ACC112 (cell line): ENCODE results near the gene TTLL5.
"Not testable (repeated sequence)": the region's sequence is repeated elsewhere in the genome, so short reads cannot be mapped to it uniquely, and the experiment has no call there.

Source experiments
- H2AFZ ChIP-seq: fragments of 200-600 bp; sonication (generic); one replicate; pipeline ENCODE4 v1.6.0; 2017; ENCODE audit warnings: antibody characterized with exemption, low read length; ENCODE audit not compliant: unreplicated experiment
- H3K27ac ChIP-seq: fragments of 200-600 bp; sonication (generic); 2 replicates; pipeline ENCODE4 v1.5.1; 2014; ENCODE audit warnings: low read depth, mild to moderate bottlenecking, antibody characterized with exemption, low read length, moderate library complexity
- H3K27me3 ChIP-seq: fragments of 200-600 bp; sonication (generic); 2 replicates; pipeline ENCODE4 v1.6.1; 2014; ENCODE audit warnings: mild to moderate bottlenecking, antibody characterized with exemption, low read length, moderate library complexity, mixed read lengths; ENCODE audit not compliant: insufficient read depth
- H3K36me3 ChIP-seq: fragments of 200-600 bp; sonication (generic); 2 replicates; pipeline ENCODE4 v1.6.1; 2016; ENCODE audit warnings: mild to moderate bottlenecking, antibody characterized with exemption, low read length, moderate library complexity, mixed read lengths; ENCODE audit not compliant: insufficient read depth
- H3K4me1 ChIP-seq: fragments of 200-600 bp; sonication (generic); one replicate; pipeline ENCODE4 v1.6.1; 2016; ENCODE audit warnings: low read length, mixed read lengths; ENCODE audit not compliant: insufficient read depth, unreplicated experiment, control insufficient read depth
- H3K4me3 ChIP-seq: fragments of 200-600 bp; sonication (generic); 2 replicates; pipeline ENCODE4 v1.5.1; 2014; ENCODE audit warnings: mild to moderate bottlenecking, low read depth, low read length
- H3K79me2 ChIP-seq: fragments of 200-600 bp; sonication (generic); one replicate; pipeline ENCODE4 v1.6.0; 2016; ENCODE audit warnings: low read length; ENCODE audit not compliant: control insufficient read depth, unreplicated experiment, insufficient read depth

TTLL5 gene

DNA sequence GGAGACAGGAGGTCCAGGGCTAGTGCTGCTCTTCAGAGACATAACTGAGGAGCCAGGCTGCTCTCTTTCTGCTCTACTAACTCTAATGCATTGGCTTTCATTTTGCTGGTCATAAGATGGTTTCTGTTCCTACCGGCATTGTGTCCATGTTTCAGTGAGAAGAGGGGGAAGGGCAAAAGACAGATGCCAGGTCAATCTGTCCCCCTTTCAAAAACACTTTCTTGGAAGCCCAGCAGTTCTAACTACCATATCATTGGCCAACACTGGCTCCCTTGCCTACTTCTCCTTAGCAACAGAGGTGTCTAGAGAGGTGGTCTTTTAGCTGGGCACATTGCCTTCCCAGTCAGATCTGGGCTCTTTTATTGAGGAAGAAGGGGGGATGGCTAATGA lies 256.9 kb downstream of the TTLL5 start:
- H3K4me3 ChIP-seq, result no peak overlapping the region

DNA sequence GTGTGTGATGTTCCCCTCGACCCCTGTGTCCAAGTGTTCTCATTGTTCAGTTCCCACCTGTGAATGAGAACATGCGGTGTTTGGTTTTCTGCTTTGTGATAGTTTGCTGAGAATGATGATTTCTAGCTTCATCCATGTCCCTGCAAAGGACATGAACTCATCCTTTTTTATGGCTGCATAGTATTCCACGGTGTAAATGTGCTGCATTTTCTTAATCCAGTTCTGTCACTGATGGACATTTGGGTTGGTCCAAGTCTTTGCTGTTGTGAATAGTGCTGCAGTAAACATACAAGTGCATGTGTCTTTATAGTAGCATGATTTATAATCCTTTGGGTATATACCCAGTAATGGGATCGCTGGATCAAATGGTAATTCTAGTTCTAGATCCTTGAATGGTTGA lies 259.4 kb downstream of the TTLL5 start:
- not testable (repeated sequence) for H3K4me3 ChIP-seq, H3K4me1 ChIP-seq, H3K36me3 ChIP-seq, H3K79me2 ChIP-seq, H3K27ac ChIP-seq, H2AFZ ChIP-seq, H3K27me3 ChIP-seq

More for the DNA sequence above, 256.9 kb downstream of the TTLL5 start:
- Histone ChIP-seq H3K79me2 (no peaks in the 10 kb centered on the region), H3K27me3 (no peaks in the 10 kb centered on the region), H3K4me1 (no peaks in the 10 kb centered on the region), H2AFZ (no peak overlapping the region), H3K36me3 (no peaks in the 10 kb centered on the region), H3K27ac (no peak overlapping the region)

DNA sequence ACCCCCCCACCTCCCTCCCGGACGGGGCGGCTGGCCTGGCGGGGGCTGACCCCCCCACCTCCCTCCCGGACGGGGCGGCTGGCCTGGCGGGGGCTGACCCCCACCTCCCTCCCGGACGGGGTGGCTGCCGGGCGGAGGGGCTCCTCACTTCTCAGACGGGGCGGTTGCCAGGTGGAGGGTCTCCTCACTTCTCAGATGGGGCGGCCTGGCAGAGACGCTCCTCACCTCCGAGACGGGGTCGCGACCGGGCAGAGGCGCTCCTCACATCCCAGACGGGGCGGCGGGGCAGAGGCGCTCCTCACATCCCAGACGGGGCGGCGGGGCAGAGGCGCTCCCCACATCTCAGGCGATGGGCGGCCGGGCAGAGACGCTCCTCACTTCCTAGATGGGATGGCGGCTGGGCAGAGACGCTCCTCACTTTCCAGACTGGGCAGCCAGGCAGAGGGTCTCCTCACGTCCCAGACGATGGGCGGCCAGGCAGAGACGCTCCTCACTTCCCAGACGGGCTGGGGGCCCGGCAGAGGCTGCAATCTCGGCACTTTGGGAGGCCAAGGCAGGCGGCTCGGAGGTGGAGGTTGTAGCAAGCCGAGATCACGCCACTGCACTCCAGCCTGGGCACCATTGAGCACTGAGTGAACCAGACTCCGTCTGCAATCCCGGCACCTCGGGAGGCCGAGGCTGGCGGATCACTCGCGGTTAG lies 264.2 kb downstream of the TTLL5 start:
- not testable (repeated sequence) for H3K27ac ChIP-seq, H3K27me3 ChIP-seq, H3K36me3 ChIP-seq, H3K79me2 ChIP-seq, H3K4me3 ChIP-seq, H3K4me1 ChIP-seq, H2AFZ ChIP-seq

GRCh38 chr14:75926431-75927115 lies 265.5 kb downstream of the TTLL5 start:
- H3K4me1 ChIP-seq, result no peaks in the 10 kb centered on the region
- no peak overlapping the region for H3K4me3 ChIP-seq

GRCh38 chr14:75927564-75928087 lies 266.6 kb downstream of the TTLL5 start:
- Histone ChIP-seq H3K27ac (no peak overlapping the region), H3K79me2 (no peaks in the 10 kb centered on the region), H2AFZ (no peak overlapping the region)

More at GRCh38 chr14:75926431-75927115, 265.5 kb downstream of the TTLL5 start:
- H3K27ac ChIP-seq, result no peak overlapping the region
- no peak overlapping the region for H2AFZ ChIP-seq
- H3K36me3 ChIP-seq, result 0 out of 2 replicates have a peak, but pooled peaks cover 4% of the 10 kb centered on the region
- H3K79me2 ChIP-seq, result no peaks in the 10 kb centered on the region
- H3K27me3 ChIP-seq, result no peaks in the 10 kb centered on the region

GRCh38 chr14:75928690-75929181 lies 267.7 kb downstream of the TTLL5 start:
- no peaks in the 10 kb centered on the region for H3K4me1 ChIP-seq
- no peak overlapping the region for H2AFZ ChIP-seq
- no peaks in the 10 kb centered on the region for H3K79me2 ChIP-seq
- H3K27me3 ChIP-seq, result no peaks in the 10 kb centered on the region
- 0 out of 2 replicates have a peak, but pooled peaks cover 4% of the 10 kb centered on the region for H3K36me3 ChIP-seq
- no peak overlapping the region for H3K27ac ChIP-seq
- H3K4me3 ChIP-seq, result 0 out of 2 replicates have a peak overlapping the region, but pooled peaks have one; percentile 12

More at GRCh38 chr14:75927564-75928087, 266.6 kb downstream of the TTLL5 start:
- no peaks in the 10 kb centered on the region for H3K27me3 ChIP-seq
- H3K4me1 ChIP-seq, result no peaks in the 10 kb centered on the region
- H3K36me3 ChIP-seq, result 0 out of 2 replicates have a peak, but pooled peaks cover 4% of the 10 kb centered on the region
- H3K4me3 ChIP-seq, result no peak overlapping the region

GRCh38 chr14:75933712-75934296 lies 272.8 kb downstream of the TTLL5 start:
- Histone ChIP-seq H3K79me2 (no peaks in the 10 kb centered on the region), H3K27ac (no peak overlapping the region), H2AFZ (no peak overlapping the region), H3K27me3 (no peaks in the 10 kb centered on the region), H3K4me3 (no peak overlapping the region), H3K36me3 (0 out of 2 replicates have a peak, but pooled peaks cover 4% of the 10 kb centered on the region), H3K4me1 (no peaks in the 10 kb centered on the region)

- no peak overlapping the region for H3K4me3 ChIP-seq
- H3K36me3 ChIP-seq, result 0 out of 2 replicates have a peak, but pooled peaks cover 4% of the 10 kb centered on the region
- no peak overlapping the region for H2AFZ ChIP-seq
- no peaks in the 10 kb centered on the region for H3K27me3 ChIP-seq
- no peaks in the 10 kb centered on the region for H3K4me1 ChIP-seq
- H3K27ac ChIP-seq, result no peak overlapping the region
- no peaks in the 10 kb centered on the region for H3K79me2 ChIP-seq
Measured at GRCh38 chr14:75934998-75935628, 274.1 kb downstream of the TTLL5 start.

DNA sequence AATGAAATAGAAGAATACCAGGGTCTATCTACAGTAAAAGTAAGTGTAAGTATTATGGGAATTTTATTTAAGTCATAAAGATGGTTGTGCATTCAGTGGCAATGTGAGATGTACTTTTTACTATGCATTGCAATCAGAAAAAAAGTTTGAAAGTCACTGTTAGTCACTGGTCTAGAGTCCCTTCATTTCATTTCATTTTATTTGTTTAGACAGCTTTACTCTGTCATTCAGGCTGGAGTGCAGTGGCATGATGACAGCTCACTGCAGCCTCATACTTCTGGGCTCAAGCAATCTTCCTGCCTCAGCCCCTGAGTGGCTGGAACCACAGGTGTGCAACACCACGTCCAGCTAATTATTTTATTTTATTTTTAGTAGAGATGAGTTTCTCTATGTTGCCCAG lies 278.2 kb downstream of the TTLL5 start:
- no peak overlapping the region for H2AFZ ChIP-seq
- H3K79me2 ChIP-seq, result no peaks in the 10 kb centered on the region
- H3K4me1 ChIP-seq, result no peaks in the 10 kb centered on the region
- no peak overlapping the region for H3K27ac ChIP-seq
- no peaks in the 10 kb centered on the region for H3K27me3 ChIP-seq
- no peak overlapping the region for H3K4me3 ChIP-seq
- no peaks in the 10 kb centered on the region for H3K36me3 ChIP-seq

GRCh38 chr14:75941030-75941429 lies 280.0 kb downstream of the TTLL5 start:
- no peak overlapping the region for H3K4me3 ChIP-seq
- no peaks in the 10 kb centered on the region for H3K79me2 ChIP-seq
- no peaks in the 10 kb centered on the region for H3K27me3 ChIP-seq
- no peaks in the 10 kb centered on the region for H3K4me1 ChIP-seq
- no peaks in the 10 kb centered on the region for H3K36me3 ChIP-seq
- no peak overlapping the region for H3K27ac ChIP-seq
- no peak overlapping the region for H2AFZ ChIP-seq
